Breast epithelium (tissue), 4 donors: ENCODE data around the gene B3GALT6. TPM values are rescaled to one million over a fixed set of nuclear protein-coding genes. Genes with fewer than 3 reads are reported as not detected.

ENCODE experiments used
- DNase-seq, 2 donors: peaks; one replicate each; pipeline ENCODE4 v3.0.0-alpha.2; 2019; ENCODE audit warnings: low spot score in 2 of 2
- H3K27ac ChIP-seq, 2 donors: fragments of 200-600 bp; sonication (generic) in 1 of 2; one replicate each; pipeline ENCODE4 v1.5.1; 2016 to 2019; ENCODE audit warnings: mild to moderate bottlenecking in 1 of 2
- H3K27me3 ChIP-seq, 2 donors: fragments of 200-600 bp; sonication (generic) in 1 of 2; one replicate each; pipeline versions ENCODE4 v1.5.1 to v1.6.0; 2017 to 2019; ENCODE audit warnings: control low read depth in 1 of 2, mild to moderate bottlenecking in 1 of 2
- H3K36me3 ChIP-seq: fragments of 200-600 bp; one replicate; pipeline ENCODE4 v1.5.1; 2019
- H3K4me1 ChIP-seq, 2 donors: fragments of 200-600 bp; sonication (generic); one replicate each; pipeline ENCODE4 v1.5.1; 2016 to 2019; ENCODE audit warnings: control low read depth in 1 of 2
- H3K4me3 ChIP-seq, 3 donors: fragments of 200-600 bp; sonication (generic); 1 replicate in 2 of 3; 2 replicates in 1 of 3; pipeline ENCODE4 v1.5.1; 2016 to 2019; ENCODE audit warnings: mild to moderate bottlenecking in 3 of 3, moderate library complexity in 2 of 3
- H3K9me3 ChIP-seq, 2 donors: fragments of 200-600 bp; sonication (generic) in 1 of 2; one replicate each; pipeline ENCODE4 v1.5.1; 2016 to 2019; ENCODE audit warnings: control low read depth in 1 of 2
- CTCF ChIP-seq, 3 donors: fragments of 450-650 bp; IDR thresholded peaks; one replicate each; pipeline ENCODE4 v1.5.1; 2016 to 2017; ENCODE audit warnings: antibody characterized with exemption in 3 of 3, mild to moderate bottlenecking in 3 of 3, moderate library complexity in 3 of 3
- POLR2A ChIP-seq: fragments of 450-650 bp; IDR thresholded peaks from one replicate; pipeline ENCODE4 v1.6.1; 2016; ENCODE audit warnings: antibody characterized with exemption, mild to moderate bottlenecking, moderate library complexity
- POLR2AphosphoS5 ChIP-seq, 3 donors: sonication (generic); formaldehyde crosslinking; IDR thresholded peaks; one replicate each; pipeline ENCODE4 v1.6.1; 2017; ENCODE audit warnings: antibody characterized with exemption in 3 of 3
- intact Hi-C: fragments of 100-400 bp; cut with DNase I; formaldehyde crosslinking; loops from one replicate; pipeline ENCODE4 v1.15.1; 2023; ENCODE audit warnings: low total_unique reads
- total RNA-seq, 3 donors: library from RNA; depleted of rRNA; stranded (reverse); fragments of >200 nt; gene quantifications; one replicate each; pipeline ENCODE4 v1.1.0, GENCODE V29; 2016

The B3GALT6 gene
- total RNA-seq, 3 donors from 2014 or later, result 14.4 to 16.0 (median 14.4) TPM

GRCh38 chr1:1223891-1224290 is 8.1 kb upstream of the B3GALT6 start:
- Histone ChIP-seq H3K4me3 (no peak overlapping the region), H3K36me3 (peaks cover 15% of the 10 kb centered on the region), H3K9me3 (no peaks in the 10 kb centered on the region), H3K4me1 (no peaks in the 10 kb centered on the region), H3K27ac (no peak overlapping the region), H3K27me3 (no peaks in the 10 kb centered on the region)
- no peak for TF ChIP-seq CTCF (IDR thresholded peaks at IDR 0.05)
- TF ChIP-seq POLR2AphosphoS5 (IDR thresholded peaks at IDR 0.05), result no peak
- TF ChIP-seq POLR2A, result no peak
- DNase-seq, result no peak
- intact Hi-C loops, result no loop called here

GRCh38 chr1:1225238-1225845 is 6.7 kb upstream of the B3GALT6 start:
- Histone ChIP-seq H3K36me3 (peaks cover 15% of the 10 kb centered on the region), H3K4me1 (peaks cover 2 to 12% of the 10 kb centered on the region in 2 donors), H3K9me3 (no peaks in the 10 kb centered on the region), H3K27ac (no peak overlapping the region), H3K27me3 (no peaks in the 10 kb centered on the region), H3K4me3 (no peak overlapping the region)
- TF ChIP-seq POLR2A (no peak), POLR2AphosphoS5 (IDR thresholded peaks at IDR 0.05) (no peak), CTCF (IDR thresholded peaks at IDR 0.05) (no peak)
- intact Hi-C loops, result no loop called here
- no peak for DNase-seq

GRCh38 chr1:1225913-1226312 is 6.1 kb upstream of the B3GALT6 start:
- Histone ChIP-seq H3K36me3 (peaks cover 15% of the 10 kb centered on the region), H3K4me3 (no peak overlapping the region), H3K9me3 (no peaks in the 10 kb centered on the region), H3K27me3 (no peaks in the 10 kb centered on the region), H3K27ac (no peak overlapping the region), H3K4me1 (peaks cover 7 to 18% of the 10 kb centered on the region in 2 donors)
- no peak for TF ChIP-seq POLR2AphosphoS5 (IDR thresholded peaks at IDR 0.05)
- TF ChIP-seq POLR2A, result no peak
- TF ChIP-seq CTCF (IDR thresholded peaks at IDR 0.05), result no peak
- DNase-seq, result no peak
- intact Hi-C loops, result no loop called here

DNA sequence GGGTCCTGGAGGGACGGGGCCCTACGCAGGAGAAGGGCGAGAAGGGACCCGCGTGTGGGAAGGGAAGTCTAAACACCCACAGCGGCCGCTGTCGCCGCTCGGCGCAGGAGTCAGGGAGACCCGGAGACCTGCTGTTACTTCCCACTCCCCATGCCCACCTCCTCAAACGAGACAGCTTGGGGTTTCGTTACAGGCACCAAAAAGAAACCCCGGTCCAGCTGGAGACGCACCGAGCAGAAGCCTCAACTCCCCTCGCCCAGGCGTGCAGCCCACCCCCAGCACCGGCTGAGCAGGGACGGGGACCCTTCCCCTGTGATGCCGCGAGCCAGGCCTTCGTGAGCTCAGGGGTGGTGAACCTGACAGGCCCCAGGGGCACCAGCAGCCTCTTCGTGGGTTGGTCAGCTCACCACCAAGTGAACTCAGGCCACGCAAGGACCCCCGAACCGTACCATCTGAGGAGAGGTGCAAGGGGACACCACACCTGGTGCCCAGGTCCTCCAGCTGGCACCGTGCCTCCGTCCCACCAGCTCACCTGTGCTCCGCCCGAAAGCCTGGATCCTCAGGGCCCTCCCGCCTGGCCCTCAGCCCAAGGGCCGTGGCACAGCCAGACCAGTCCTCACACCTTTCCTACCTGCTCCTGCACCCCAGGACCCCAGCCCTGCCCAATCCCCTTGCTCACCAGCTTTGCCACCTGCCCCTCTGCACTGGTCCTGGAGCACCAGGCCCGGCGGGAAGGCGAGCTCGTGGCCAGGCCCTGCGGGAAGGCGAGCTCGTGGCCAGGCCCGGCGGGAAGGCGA is 5.3 kb upstream of the B3GALT6 start:
- TF ChIP-seq POLR2AphosphoS5 (IDR thresholded peaks at IDR 0.05), result no peak
- TF ChIP-seq POLR2A, result no peak
- no peak for TF ChIP-seq CTCF (IDR thresholded peaks at IDR 0.05)
- Histone ChIP-seq H3K4me1 (peaks cover 7 to 19% of the 10 kb centered on the region in 2 donors), H3K9me3 (no peaks in the 10 kb centered on the region), H3K4me3 (no peak overlapping the region), H3K36me3 (peaks cover 10% of the 10 kb centered on the region), H3K27ac (no peak overlapping the region), H3K27me3 (no peaks in the 10 kb centered on the region)
- no peak for DNase-seq
- intact Hi-C loops, result no loop called here

DNA sequence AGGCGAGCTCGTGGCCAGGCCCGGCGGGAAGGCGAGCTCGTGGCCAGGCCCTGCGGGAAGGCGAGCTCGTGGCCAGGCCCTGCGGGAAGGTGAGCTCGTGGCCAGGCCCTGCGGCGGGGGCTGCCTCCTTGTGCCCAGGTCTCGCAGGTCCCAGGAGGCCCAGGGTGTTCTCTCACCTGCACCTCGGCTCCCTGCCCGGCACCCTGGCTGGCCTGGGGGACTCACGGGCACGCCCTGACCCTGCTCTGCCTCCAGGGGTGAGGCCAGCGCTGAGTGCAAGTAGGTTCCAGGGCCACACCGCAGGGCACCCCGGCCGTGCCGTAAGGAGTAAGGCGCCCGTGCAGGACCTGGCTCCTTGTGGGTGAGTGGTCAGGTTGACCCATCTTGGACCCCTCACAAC is 4.7 kb upstream of the B3GALT6 start:
- intact Hi-C loops, result no loop called here
- Histone ChIP-seq H3K9me3 (no peaks in the 10 kb centered on the region), H3K4me1 (peaks cover 7 to 19% of the 10 kb centered on the region in 2 donors), H3K4me3 (no peak overlapping the region), H3K27ac (no peak overlapping the region), H3K27me3 (no peaks in the 10 kb centered on the region), H3K36me3 (peaks cover 10% of the 10 kb centered on the region)
- no peak for TF ChIP-seq CTCF (IDR thresholded peaks at IDR 0.05)
- no peak for TF ChIP-seq POLR2A
- TF ChIP-seq POLR2AphosphoS5 (IDR thresholded peaks at IDR 0.05), result no peak
- DNase-seq, result no peak
